Cardiac fibroblast (primary cell): ENCODE data around the gene SLC27A2.
"Not testable (repeated sequence)": the region's sequence is repeated elsewhere in the genome, so short reads cannot be mapped to it uniquely, and the experiment has no call there.

Source experiments
- DNase-seq, 2 donors: peaks; one replicate each; pipeline versions ENCODE4 v3.0.0 to v3.0.0-alpha.2; 2010; ENCODE audit warnings: low read depth in 2 of 2
- H3K4me3 ChIP-seq, 2 donors: replicated peaks in 1 of 2; 1 replicate in 1 of 2; 2 replicates in 1 of 2; pipeline ENCODE4 v1.5.1; 2011; ENCODE audit warnings: low read depth in 2 of 2, low read length in 2 of 2, mild to moderate bottlenecking in 2 of 2, moderate library complexity in 1 of 2
- TF ChIP-seq, protein P1 (sequence below): IDR thresholded peaks from one replicate; pipeline ENCODE4 v1.5.1; 2011; ENCODE audit warnings: low read depth, mild to moderate bottlenecking, low read length, inconsistent platforms

Gene SLC27A2

DNA sequence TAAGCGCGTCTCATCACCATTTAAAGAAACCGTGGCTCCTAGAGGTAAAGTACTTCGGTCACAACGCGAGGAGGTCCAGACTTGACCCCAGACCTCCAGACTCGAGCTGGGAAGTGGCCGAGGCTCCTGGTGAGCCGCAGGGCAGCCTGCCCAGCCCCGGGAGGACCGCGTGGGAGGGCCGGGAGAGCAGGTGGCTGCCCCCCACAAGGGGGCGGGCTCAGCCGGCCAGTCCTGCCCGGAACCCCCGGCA is at the start of gene SLC27A2:
Gene SLC27A2, plus strand, starts transcription at position 228 of the 250 bp plus-strand sequence. CDS start 232 bp downstream, outside the sequence.
- peak within 1 kb of the TSS; percentile 33 to 45 for H3K4me3 ChIP-seq
- DNase-seq = peak in 1 of 2 donors; percentile 2
- TF ChIP-seq, protein P1, sequence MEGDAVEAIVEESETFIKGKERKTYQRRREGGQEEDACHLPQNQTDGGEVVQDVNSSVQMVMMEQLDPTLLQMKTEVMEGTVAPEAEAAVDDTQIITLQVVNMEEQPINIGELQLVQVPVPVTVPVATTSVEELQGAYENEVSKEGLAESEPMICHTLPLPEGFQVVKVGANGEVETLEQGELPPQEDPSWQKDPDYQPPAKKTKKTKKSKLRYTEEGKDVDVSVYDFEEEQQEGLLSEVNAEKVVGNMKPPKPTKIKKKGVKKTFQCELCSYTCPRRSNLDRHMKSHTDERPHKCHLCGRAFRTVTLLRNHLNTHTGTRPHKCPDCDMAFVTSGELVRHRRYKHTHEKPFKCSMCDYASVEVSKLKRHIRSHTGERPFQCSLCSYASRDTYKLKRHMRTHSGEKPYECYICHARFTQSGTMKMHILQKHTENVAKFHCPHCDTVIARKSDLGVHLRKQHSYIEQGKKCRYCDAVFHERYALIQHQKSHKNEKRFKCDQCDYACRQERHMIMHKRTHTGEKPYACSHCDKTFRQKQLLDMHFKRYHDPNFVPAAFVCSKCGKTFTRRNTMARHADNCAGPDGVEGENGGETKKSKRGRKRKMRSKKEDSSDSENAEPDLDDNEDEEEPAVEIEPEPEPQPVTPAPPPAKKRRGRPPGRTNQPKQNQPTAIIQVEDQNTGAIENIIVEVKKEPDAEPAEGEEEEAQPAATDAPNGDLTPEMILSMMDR = no peak

- DNase-seq, H3K4me3 ChIP-seq: not testable (repeated sequence)
These were observed 49.6 kb upstream of the SLC27A2 start for GRCh38 chr15:50132251-50132984.

DNA sequence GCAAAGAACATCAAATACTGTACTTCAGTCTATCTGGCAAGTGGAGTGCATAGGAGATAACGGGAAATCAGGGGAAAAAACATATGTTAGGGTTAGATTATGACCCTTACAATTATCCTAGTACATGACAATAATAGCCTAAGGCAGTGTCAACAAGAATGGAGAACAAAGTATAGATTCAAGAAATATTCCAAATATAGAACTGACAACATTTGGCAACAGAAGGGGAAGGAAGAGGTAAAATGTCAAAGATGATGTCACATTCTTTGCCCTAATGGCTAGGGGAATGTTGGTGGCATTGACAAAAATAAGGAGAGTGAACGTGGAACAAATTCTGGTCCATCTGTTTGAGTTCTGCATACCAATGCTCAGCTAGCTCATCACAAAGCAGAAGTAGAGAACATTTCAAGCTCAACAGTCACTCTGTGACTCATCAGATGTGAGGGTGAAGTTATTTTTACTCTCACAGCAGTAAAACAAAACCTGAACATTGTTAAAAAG is 47.4 kb upstream of the SLC27A2 start:
- peak; percentile 68 to 84 for DNase-seq
- H3K4me3 ChIP-seq = no peak overlapping the region
- TF ChIP-seq, protein P1 = no peak

GRCh38 chr15:50135031-50135551 is 46.9 kb upstream of the SLC27A2 start:
- TF ChIP-seq, protein P1 = no peak
- no peak overlapping the region for H3K4me3 ChIP-seq
- DNase-seq = peak in 1 of 2 donors; percentile 41

GRCh38 chr15:50137330-50137761 is 44.6 kb upstream of the SLC27A2 start:
- no peak overlapping the region for H3K4me3 ChIP-seq
- TF ChIP-seq, protein P1 = no peak
- DNase-seq = peak; percentile 65 to 88

GRCh38 chr15:50137893-50138292 is 44.1 kb upstream of the SLC27A2 start:
- DNase-seq = no peak
- TF ChIP-seq, protein P1 = peak; percentile 6
- H3K4me3 ChIP-seq = no peak overlapping the region

GRCh38 chr15:50138391-50138790 is 43.6 kb upstream of the SLC27A2 start:
- DNase-seq = peak in 1 of 2 donors; percentile 43
- no peak overlapping the region for H3K4me3 ChIP-seq
- TF ChIP-seq, protein P1 = peak; percentile 26
